Measurements from ENCODE around the gene CNTNAP2. TPM values are rescaled to one million over a fixed set of nuclear protein-coding genes. Genes with fewer than 3 reads are reported as not detected.

Gene CNTNAP2
- total RNA-seq, 1 donor from 2014 or later: 0.59 TPM

GRCh38 chr7:147944321-147944720, 1827.7 kb downstream of the CNTNAP2 start:
- ATAC-seq: no peak
- Histone ChIP-seq H3K27ac (no peak overlapping the region), H3K4me1 (no peaks in the 10 kb centered on the region), H3K4me3 (no peak overlapping the region), H3K9me3 (no peaks in the 10 kb centered on the region), H3K27me3 (ENCODE audit: low read depth) (no peaks in the 10 kb centered on the region), H3K36me3 (no peaks in the 10 kb centered on the region)
- intact Hi-C loops (cut with DNase I): no loop called here
- no peak for TF ChIP-seq CTCF (IDR thresholded peaks at IDR 0.05)
- DNase-seq: no peak

GRCh38 chr7:147952918-147953317, 1836.3 kb downstream of the CNTNAP2 start:
- no peaks in the 10 kb centered on the region for H3K9me3 ChIP-seq
- no peaks in the 10 kb centered on the region for H3K4me1 ChIP-seq
- H3K36me3 ChIP-seq: no peaks in the 10 kb centered on the region
- intact Hi-C loops (cut with DNase I): no loop called here
- ATAC-seq: no peak
- no peak overlapping the region for H3K27ac ChIP-seq
- H3K27me3 ChIP-seq (ENCODE audit: low read depth): no peaks in the 10 kb centered on the region
- TF ChIP-seq CTCF (IDR thresholded peaks at IDR 0.05): no peak
- DNase-seq: no peak
- H3K4me3 ChIP-seq: no peak overlapping the region

- TF ChIP-seq CTCF (IDR thresholded peaks at IDR 0.05): no peak
- no peak overlapping the region for H3K27ac ChIP-seq
- H3K4me3 ChIP-seq: no peak overlapping the region
- DNase-seq (no peak), ATAC-seq (no peak)
- H3K27me3 ChIP-seq (ENCODE audit: low read depth): no peaks in the 10 kb centered on the region
- H3K36me3 ChIP-seq: no peaks in the 10 kb centered on the region
- H3K9me3 ChIP-seq: no peaks in the 10 kb centered on the region
- no peaks in the 10 kb centered on the region for H3K4me1 ChIP-seq
- intact Hi-C loops (cut with DNase I): no loop called here
These were observed 1851.5 kb downstream of the CNTNAP2 start for GRCh38 chr7:147968046-147968610.

GRCh38 chr7:147971606-147972110, 1855.1 kb downstream of the CNTNAP2 start:
- Histone ChIP-seq H3K4me1 (no peaks in the 10 kb centered on the region), H3K36me3 (no peaks in the 10 kb centered on the region), H3K27ac (no peak overlapping the region), H3K27me3 (ENCODE audit: low read depth) (no peaks in the 10 kb centered on the region), H3K9me3 (no peaks in the 10 kb centered on the region), H3K4me3 (no peak overlapping the region)
- no peak for TF ChIP-seq CTCF (IDR thresholded peaks at IDR 0.05)
- DNase-seq (no peak), ATAC-seq (no peak)
- intact Hi-C loops (cut with DNase I): no loop called here

- Histone ChIP-seq H3K9me3 (no peaks in the 10 kb centered on the region), H3K27ac (no peak overlapping the region), H3K27me3 (ENCODE audit: low read depth) (no peaks in the 10 kb centered on the region), H3K36me3 (no peaks in the 10 kb centered on the region), H3K4me3 (no peak overlapping the region), H3K4me1 (no peaks in the 10 kb centered on the region)
- ATAC-seq: no peak
- intact Hi-C loops (cut with DNase I): no loop called here
- no peak for DNase-seq
- no peak for TF ChIP-seq CTCF (IDR thresholded peaks at IDR 0.05)
These were observed 1861.6 kb downstream of the CNTNAP2 start for GRCh38 chr7:147978201-147978600.

Data from lower lobe of right lung (tissue), 2 donors.